ENCODE measurements around the gene RNF113B.

DNA sequence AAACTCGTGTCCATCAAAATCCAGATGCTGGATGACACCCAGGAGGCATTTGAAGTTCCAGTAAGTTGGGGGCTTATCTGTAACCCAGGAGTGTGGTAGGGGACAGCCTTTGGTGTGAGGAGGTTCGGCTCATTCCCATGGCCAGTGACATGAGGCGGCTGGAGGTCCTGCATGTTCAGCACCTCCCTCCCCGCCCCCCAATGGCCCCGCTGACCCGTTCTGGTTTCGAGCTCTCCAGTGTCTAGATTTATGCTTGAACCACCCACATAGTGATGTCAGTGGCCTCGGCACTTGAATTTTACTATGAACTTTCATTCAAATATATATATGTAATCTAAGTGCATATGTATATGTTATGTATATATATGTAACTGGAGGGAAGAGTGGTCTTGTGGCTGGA lies 36.3 kb upstream of the RNF113B start:
- TF ChIP-seq, protein P1, sequence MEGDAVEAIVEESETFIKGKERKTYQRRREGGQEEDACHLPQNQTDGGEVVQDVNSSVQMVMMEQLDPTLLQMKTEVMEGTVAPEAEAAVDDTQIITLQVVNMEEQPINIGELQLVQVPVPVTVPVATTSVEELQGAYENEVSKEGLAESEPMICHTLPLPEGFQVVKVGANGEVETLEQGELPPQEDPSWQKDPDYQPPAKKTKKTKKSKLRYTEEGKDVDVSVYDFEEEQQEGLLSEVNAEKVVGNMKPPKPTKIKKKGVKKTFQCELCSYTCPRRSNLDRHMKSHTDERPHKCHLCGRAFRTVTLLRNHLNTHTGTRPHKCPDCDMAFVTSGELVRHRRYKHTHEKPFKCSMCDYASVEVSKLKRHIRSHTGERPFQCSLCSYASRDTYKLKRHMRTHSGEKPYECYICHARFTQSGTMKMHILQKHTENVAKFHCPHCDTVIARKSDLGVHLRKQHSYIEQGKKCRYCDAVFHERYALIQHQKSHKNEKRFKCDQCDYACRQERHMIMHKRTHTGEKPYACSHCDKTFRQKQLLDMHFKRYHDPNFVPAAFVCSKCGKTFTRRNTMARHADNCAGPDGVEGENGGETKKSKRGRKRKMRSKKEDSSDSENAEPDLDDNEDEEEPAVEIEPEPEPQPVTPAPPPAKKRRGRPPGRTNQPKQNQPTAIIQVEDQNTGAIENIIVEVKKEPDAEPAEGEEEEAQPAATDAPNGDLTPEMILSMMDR (IDR thresholded peaks at IDR 0.05; ENCODE audit: insufficient read depth, low read depth, low read length), result no peak
- TF ChIP-seq EZH2 (IDR thresholded peaks at IDR 0.05; ENCODE audit: insufficient read depth, low read length), result no peak

All from astrocyte (in vitro differentiated cells and primary cell).